IPS-15b (cell line): ENCODE measurements around the gene SLC4A11.
"Not testable (repeated sequence)": the region's sequence is repeated elsewhere in the genome, so short reads cannot be mapped to it uniquely, and the experiment has no call there.

Experiments
- H3K27me3 ChIP-seq: one replicate; pipeline ENCODE4 v1.6.1; 2013; ENCODE audit warnings: low read length; ENCODE audit not compliant: control insufficient read depth, insufficient read depth
- H3K36me3 ChIP-seq: one replicate; pipeline ENCODE4 v1.6.1; 2013; ENCODE audit warnings: low read length; ENCODE audit not compliant: control insufficient read depth, insufficient read depth
- H3K4me1 ChIP-seq: one replicate; pipeline ENCODE4 v1.6.1; 2013; ENCODE audit warnings: mild to moderate bottlenecking, low read length; ENCODE audit not compliant: control insufficient read depth, insufficient read depth
- H3K4me3 ChIP-seq: one replicate; pipeline ENCODE4 v1.5.1; 2013; ENCODE audit warnings: low read depth, low read length
- H3K9ac ChIP-seq: one replicate; pipeline ENCODE4 v1.6.1; 2013; ENCODE audit warnings: low read depth, mild to moderate bottlenecking, low read length
- H3K9me3 ChIP-seq: one replicate; pipeline ENCODE4 v1.6.1; 2013; ENCODE audit warnings: mild to moderate bottlenecking, low read length; ENCODE audit not compliant: control insufficient read depth, insufficient read depth

SLC4A11 gene

DNA sequence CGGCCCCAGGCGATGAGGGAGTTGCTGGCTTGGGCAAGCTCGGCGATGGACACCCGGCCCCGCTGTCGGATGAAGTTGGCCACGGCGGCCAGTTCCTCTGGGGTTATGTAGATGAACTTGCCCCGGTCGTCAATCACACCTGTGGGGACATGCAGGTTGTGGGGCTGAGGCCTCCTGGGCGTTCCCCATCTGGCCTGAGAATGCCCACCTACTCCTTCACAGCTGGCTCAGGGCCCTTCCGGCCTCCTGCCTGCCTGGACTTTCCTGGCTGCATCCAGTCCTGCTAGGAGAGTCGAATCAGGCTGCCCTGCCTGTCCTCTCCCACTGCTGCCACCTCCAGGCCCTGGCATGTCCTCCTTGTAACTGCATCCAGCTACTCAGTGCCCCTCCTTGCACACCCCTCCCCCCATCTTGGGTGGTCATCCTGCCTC, 48.3 kb downstream of the SLC4A11 start:
- Histone ChIP-seq H3K4me3 (no peak overlapping the region), H3K4me1 (peaks cover 2% of the 10 kb centered on the region), H3K9ac (no peak overlapping the region), H3K9me3 (no peaks in the 10 kb centered on the region), H3K36me3 (peaks cover 38% of the 10 kb centered on the region), H3K27me3 (no peaks in the 10 kb centered on the region)

DNA sequence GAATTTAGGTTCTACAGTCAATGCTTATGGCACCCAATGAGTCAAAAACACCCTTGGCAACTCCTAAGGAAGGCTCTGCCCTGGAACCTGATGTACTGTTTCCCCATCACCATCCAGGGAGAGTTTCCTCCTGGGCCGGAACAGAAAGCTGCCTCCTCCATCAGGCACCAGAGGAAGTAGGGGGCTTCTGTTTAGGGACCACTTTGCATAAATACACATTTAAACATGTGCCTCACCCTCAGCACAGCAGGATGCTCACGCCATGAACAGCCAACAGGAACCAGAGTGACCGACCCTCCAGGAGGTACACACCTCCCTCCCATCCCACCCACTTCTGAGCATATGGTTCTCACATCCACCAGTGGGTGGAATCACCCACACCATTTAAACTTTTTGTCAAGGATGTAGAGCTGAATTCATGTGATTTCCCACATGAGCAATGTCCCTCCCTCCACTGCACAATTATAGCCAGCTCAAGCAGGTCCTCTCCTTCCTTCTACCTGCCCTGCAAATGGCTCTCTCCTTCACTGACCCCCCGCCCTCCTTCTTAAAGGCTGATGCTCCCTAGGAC, 49.3 kb downstream of the SLC4A11 start:
- H3K36me3 ChIP-seq = peaks cover 28% of the 10 kb centered on the region
- no peak overlapping the region for H3K4me3 ChIP-seq
- H3K9me3 ChIP-seq = no peaks in the 10 kb centered on the region
- no peaks in the 10 kb centered on the region for H3K27me3 ChIP-seq
- no peak overlapping the region for H3K9ac ChIP-seq
- H3K4me1 ChIP-seq = peaks cover 2% of the 10 kb centered on the region

DNA sequence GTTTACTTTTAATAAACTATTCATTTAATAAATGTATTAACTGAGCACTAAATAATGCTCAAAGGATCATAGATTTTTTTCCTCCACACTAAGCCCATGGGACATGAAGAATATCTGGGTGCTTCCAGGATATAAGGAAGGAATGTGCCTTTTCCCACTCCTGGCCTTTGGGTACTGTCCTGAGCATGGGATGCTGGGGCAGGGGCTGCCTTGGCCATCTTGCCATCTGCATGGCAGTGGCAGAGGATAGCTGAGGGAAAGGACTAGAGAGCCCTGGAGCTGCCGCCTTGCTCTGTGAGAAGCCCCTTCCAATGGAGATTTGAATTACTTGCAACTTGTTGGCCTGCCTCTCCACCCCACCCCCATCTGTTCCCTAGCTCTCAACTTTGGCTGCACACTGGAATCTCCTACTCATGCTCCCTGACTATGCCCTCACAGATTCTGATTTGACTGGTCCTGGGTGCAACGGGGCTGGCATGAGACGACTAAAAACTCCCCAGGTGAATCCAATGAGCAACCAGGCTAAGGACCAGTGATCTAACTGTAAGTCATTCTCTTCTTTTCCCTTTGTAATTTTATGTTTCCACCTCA, 50.1 kb downstream of the SLC4A11 start:
- H3K36me3 ChIP-seq = peaks cover 23% of the 10 kb centered on the region
- no peak overlapping the region for H3K4me3 ChIP-seq
- no peaks in the 10 kb centered on the region for H3K9me3 ChIP-seq
- no peaks in the 10 kb centered on the region for H3K27me3 ChIP-seq
- H3K4me1 ChIP-seq = peaks cover 2% of the 10 kb centered on the region
- no peak overlapping the region for H3K9ac ChIP-seq

DNA sequence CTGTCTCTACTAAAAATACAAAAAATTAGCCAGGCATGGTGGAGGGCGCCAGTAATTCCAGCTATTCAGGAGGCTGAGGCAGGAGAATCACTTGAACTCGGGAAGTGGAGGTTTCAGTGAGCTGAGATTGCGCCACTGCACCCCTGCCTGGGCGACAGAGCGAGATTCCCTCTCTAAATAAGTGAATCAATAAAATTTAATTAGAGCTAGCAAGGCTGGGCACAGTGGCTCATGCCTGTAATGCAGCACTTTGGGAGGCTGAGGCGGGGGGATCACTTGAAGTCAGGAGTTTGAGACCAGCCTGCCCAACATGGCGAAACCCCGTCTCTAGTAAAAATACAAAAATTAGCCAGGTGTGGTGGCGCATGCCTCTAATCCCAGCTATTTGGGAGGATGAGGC, 51.1 kb downstream of the SLC4A11 start:
- H3K4me3 ChIP-seq, H3K9me3 ChIP-seq, H3K9ac ChIP-seq, H3K27me3 ChIP-seq, H3K4me1 ChIP-seq: not testable (repeated sequence)
- H3K36me3 ChIP-seq = peaks cover 20% of the 10 kb centered on the region

DNA sequence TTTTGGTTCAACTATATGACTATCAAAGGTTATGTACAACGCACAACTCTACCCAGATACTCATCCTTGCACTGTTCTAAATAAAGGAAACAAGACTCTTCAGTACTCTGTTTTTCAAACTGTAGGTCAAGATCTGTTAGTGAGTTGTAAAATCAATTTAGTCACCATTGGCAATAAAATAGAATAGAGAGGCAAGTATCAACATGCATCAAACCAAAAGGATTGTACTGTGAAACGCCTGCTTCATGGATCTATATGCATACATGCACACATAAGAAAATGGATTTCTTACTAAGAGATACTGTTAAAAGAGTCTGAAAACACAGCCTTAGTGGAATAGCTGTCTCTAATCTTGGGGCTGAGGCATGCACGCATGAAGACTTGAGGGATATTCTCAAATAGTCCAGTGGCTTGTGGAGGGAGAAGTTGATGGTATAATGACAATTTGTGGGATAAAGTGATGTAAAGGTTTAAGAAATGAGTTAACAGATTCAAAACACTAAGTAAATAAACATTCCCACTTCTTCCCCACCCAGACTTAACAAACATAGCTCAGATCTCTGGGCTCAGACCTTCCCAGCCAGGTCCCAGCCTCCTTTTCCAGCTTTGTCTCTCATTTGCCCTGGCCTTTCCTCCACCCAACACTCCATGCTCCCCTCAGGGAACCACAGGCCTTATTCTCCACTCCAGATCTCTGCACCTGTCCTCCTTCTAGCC, 54.9 kb downstream of the SLC4A11 start:
- no peaks in the 10 kb centered on the region for H3K4me1 ChIP-seq
- H3K4me3 ChIP-seq = no peak overlapping the region
- no peaks in the 10 kb centered on the region for H3K9me3 ChIP-seq
- H3K27me3 ChIP-seq = no peaks in the 10 kb centered on the region
- no peak overlapping the region for H3K9ac ChIP-seq
- no peaks in the 10 kb centered on the region for H3K36me3 ChIP-seq

DNA sequence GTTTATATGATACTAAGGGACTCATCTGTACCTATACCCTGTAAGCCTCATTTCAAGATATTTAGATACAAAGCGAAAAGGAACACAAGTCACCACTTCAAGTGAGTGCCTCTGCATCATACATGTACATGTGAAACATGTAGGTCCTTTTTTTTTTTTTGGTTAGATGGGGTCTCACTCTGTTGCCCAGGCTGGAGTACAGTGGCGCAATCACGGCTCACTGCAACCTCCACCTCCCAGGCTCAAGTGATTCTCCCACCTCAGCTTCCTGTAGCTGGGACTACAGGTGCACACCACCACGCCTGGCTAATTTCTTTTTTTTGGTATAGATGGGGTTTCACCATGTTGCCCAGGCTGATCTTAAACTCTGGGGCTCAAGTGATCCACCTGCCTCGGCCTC, 56.6 kb downstream of the SLC4A11 start:
- H3K9me3 ChIP-seq, H3K27me3 ChIP-seq, H3K9ac ChIP-seq, H3K4me3 ChIP-seq, H3K4me1 ChIP-seq, H3K36me3 ChIP-seq: not testable (repeated sequence)

DNA sequence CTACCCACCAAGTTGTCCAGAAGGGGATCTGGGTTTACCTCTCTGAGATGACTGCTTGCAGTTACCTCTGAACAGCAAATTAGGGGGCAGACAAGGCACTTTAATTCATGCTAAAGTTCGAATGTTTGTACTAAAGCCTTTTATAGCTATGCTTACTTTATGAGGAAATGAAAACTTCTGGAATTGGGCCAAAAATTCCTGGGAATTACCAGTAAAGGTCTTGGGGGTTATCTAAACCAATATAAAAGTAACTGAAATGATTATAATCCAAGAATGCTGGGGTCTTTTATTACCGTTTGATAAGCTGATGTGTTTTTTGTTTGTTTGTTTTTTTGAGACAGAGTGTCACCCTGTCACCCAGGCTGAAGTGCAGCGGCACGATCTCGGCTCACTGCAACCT, 57.7 kb downstream of the SLC4A11 start:
- H3K36me3 ChIP-seq = peaks cover 3% of the 10 kb centered on the region
- H3K9me3 ChIP-seq = no peaks in the 10 kb centered on the region
- H3K4me1 ChIP-seq = no peaks in the 10 kb centered on the region
- H3K4me3 ChIP-seq = no peak overlapping the region
- no peaks in the 10 kb centered on the region for H3K27me3 ChIP-seq
- no peak overlapping the region for H3K9ac ChIP-seq

GRCh38 chr20:3180319-3180718, 58.7 kb downstream of the SLC4A11 start:
- H3K27me3 ChIP-seq = no peaks in the 10 kb centered on the region
- peaks cover 3% of the 10 kb centered on the region for H3K36me3 ChIP-seq
- no peak overlapping the region for H3K4me3 ChIP-seq
- H3K4me1 ChIP-seq = peaks cover 3% of the 10 kb centered on the region
- H3K9ac ChIP-seq = no peak overlapping the region
- H3K9me3 ChIP-seq = no peaks in the 10 kb centered on the region

- no peaks in the 10 kb centered on the region for H3K9me3 ChIP-seq
- no peak overlapping the region for H3K9ac ChIP-seq
- peaks cover 3% of the 10 kb centered on the region for H3K36me3 ChIP-seq
- no peaks in the 10 kb centered on the region for H3K27me3 ChIP-seq
- H3K4me1 ChIP-seq = peaks cover 4% of the 10 kb centered on the region
- H3K4me3 ChIP-seq = no peak overlapping the region
Observed at GRCh38 chr20:3177746-3178485, 61.1 kb downstream of the SLC4A11 start.
